Calu3 (cell line): ENCODE measurements around the gene BRF1. TPM values are rescaled to one million over a fixed set of nuclear protein-coding genes. Genes with fewer than 3 reads are reported as not detected.

ENCODE experiments used
- BruUV-seq: library from RNA; stranded (reverse); fragments of 400-500 nt; replicated peaks from 2 replicates; lab custom pipeline; 2021; lab: Mats Ljungman, UMichigan
- CTCF ChIA-PET: fragments of 300-600 bp; sonication (Branson Sonifier 250); formaldehyde crosslinking; loops from one replicate; lab custom pipeline; 2022; ENCODE audit warnings: antibody characterized with exemption; lab: Charles Lee
- DNase-seq: peaks from one replicate; pipeline ENCODE4 v3.0.0; 2022
- H3K27ac Mint-ChIP-seq: one replicate; pipeline ENCODE4 v1.8.0; 2022; ENCODE audit warnings: mixed read lengths; ENCODE audit not compliant: unreplicated experiment
- H3K27me3 Mint-ChIP-seq: one replicate; pipeline ENCODE4 v1.8.0; 2022; ENCODE audit warnings: mixed read lengths; ENCODE audit not compliant: unreplicated experiment
- H3K36me3 Mint-ChIP-seq: one replicate; pipeline ENCODE4 v1.8.0; 2022; ENCODE audit warnings: mild to moderate bottlenecking, moderate library complexity, mixed read lengths; ENCODE audit not compliant: insufficient read depth, unreplicated experiment
- H3K4me1 Mint-ChIP-seq: one replicate; pipeline ENCODE4 v1.8.0; 2022; ENCODE audit warnings: mild to moderate bottlenecking, low read depth, mixed read lengths; ENCODE audit not compliant: unreplicated experiment
- H3K4me3 Mint-ChIP-seq: one replicate; pipeline ENCODE4 v1.8.0; 2022; ENCODE audit warnings: mild to moderate bottlenecking, low read depth, moderate library complexity, mixed read lengths; ENCODE audit not compliant: unreplicated experiment
- H3K9me3 Mint-ChIP-seq: one replicate; pipeline ENCODE4 v1.8.0; 2022; ENCODE audit warnings: low read depth, mixed read lengths; ENCODE audit not compliant: unreplicated experiment
- CTCF ChIP-seq: fragments of 200-600 bp; IDR thresholded peaks from one replicate; pipeline ENCODE4 v1.8.0; 2022; ENCODE audit warnings: antibody characterized with exemption; ENCODE audit not compliant: unreplicated experiment
- intact Hi-C: fragments of 100-400 bp; cut with micrococcal nuclease; formaldehyde crosslinking; loops from one replicate; pipeline ENCODE4 v1.10.0; 2022; ENCODE audit not compliant: unreplicated experiment
- total RNA-seq: library from RNA; stranded (reverse); gene quantifications from 2 replicates; pipeline ENCODE4 v1.2.3, GENCODE V29; 2022

BRF1 gene
- total RNA-seq, 1 experiment from 2014 or later, result 38.4 TPM

- H3K4me3 Mint-ChIP-seq, result no peak overlapping the region
Measured at GRCh38 chr14:105219753-105220152, 81.0 kb downstream of the BRF1 start.

GRCh38 chr14:105219043-105219612, 81.7 kb downstream of the BRF1 start:
- intact Hi-C loops, result no loop called here
- CTCF ChIA-PET, result no interaction called here
- H3K9me3 Mint-ChIP-seq, result no peaks in the 10 kb centered on the region
- H3K36me3 Mint-ChIP-seq, result peaks cover 13% of the 10 kb centered on the region
- no peaks in the 10 kb centered on the region for H3K27me3 Mint-ChIP-seq
- no peak overlapping the region for H3K27ac Mint-ChIP-seq
- BruUV-seq, result no TSS peak
- DNase-seq, result no peak
- H3K4me3 Mint-ChIP-seq, result no peak overlapping the region
- no peak for TF ChIP-seq CTCF
- no peaks in the 10 kb centered on the region for H3K4me1 Mint-ChIP-seq

More at GRCh38 chr14:105219753-105220152, 81.0 kb downstream of the BRF1 start:
- H3K4me1 Mint-ChIP-seq, result no peaks in the 10 kb centered on the region
- intact Hi-C loops, result no loop called here
- CTCF ChIA-PET, result no interaction called here
- no peaks in the 10 kb centered on the region for H3K27me3 Mint-ChIP-seq
- no TSS peak for BruUV-seq
- no peak for TF ChIP-seq CTCF
- H3K27ac Mint-ChIP-seq, result no peak overlapping the region
- no peaks in the 10 kb centered on the region for H3K9me3 Mint-ChIP-seq
- peaks cover 19% of the 10 kb centered on the region for H3K36me3 Mint-ChIP-seq
- DNase-seq, result no peak

- no peaks in the 10 kb centered on the region for H3K4me1 Mint-ChIP-seq
- no TSS peak for BruUV-seq
- TF ChIP-seq CTCF, result no peak
- H3K27me3 Mint-ChIP-seq, result no peaks in the 10 kb centered on the region
- intact Hi-C loops, result no loop called here
- H3K36me3 Mint-ChIP-seq, result peaks cover 13% of the 10 kb centered on the region
- H3K27ac Mint-ChIP-seq, result no peak overlapping the region
- DNase-seq, result no peak
- no peaks in the 10 kb centered on the region for H3K9me3 Mint-ChIP-seq
- no peak overlapping the region for H3K4me3 Mint-ChIP-seq
- CTCF ChIA-PET, result no interaction called here
Measured at GRCh38 chr14:105218611-105219010, 82.2 kb downstream of the BRF1 start.

- TF ChIP-seq CTCF, result no peak
- no peak overlapping the region for H3K4me3 Mint-ChIP-seq
- BruUV-seq, result no TSS peak
- CTCF ChIA-PET, result no interaction called here
- H3K9me3 Mint-ChIP-seq, result no peaks in the 10 kb centered on the region
- no peak for DNase-seq
- no peak overlapping the region for H3K27ac Mint-ChIP-seq
- H3K27me3 Mint-ChIP-seq, result no peaks in the 10 kb centered on the region
- H3K36me3 Mint-ChIP-seq, result peaks cover 13% of the 10 kb centered on the region
- H3K4me1 Mint-ChIP-seq, result no peaks in the 10 kb centered on the region
- intact Hi-C loops, result no loop called here
Measured at GRCh38 chr14:105217774-105218173, 83.0 kb downstream of the BRF1 start.
